Tibial nerve (tissue), 4 donors: Measurements from ENCODE around the gene SH2D7. TPM values are rescaled to one million over a fixed set of nuclear protein-coding genes. Genes with fewer than 3 reads are reported as not detected.

Experiments
- DNase-seq, 2 donors: peaks; one replicate each; pipeline ENCODE4 v3.0.0-alpha.2; 2019; ENCODE audit warnings: low spot score in 2 of 2
- H3K27ac ChIP-seq, 4 donors: fragments of 200-600 bp; sonication (generic) in 3 of 4; one replicate each; pipeline ENCODE4 v1.5.1; 2017 to 2019; ENCODE audit warnings: mild to moderate bottlenecking in 1 of 4
- H3K27me3 ChIP-seq, 2 donors: fragments of 200-600 bp; sonication (generic) in 1 of 2; one replicate each; pipeline versions ENCODE4 v1.5.1 to v1.6.0; 2017 to 2019
- H3K36me3 ChIP-seq, 3 donors: fragments of 200-600 bp; sonication (generic); one replicate each; pipeline ENCODE4 v1.5.1; 2018 to 2019
- H3K4me1 ChIP-seq, 4 donors: fragments of 200-600 bp; sonication (generic) in 3 of 4; one replicate each; pipeline ENCODE4 v1.5.1; 2017 to 2019
- H3K4me3 ChIP-seq, 4 donors: fragments of 200-600 bp; sonication (generic) in 3 of 4; one replicate each; pipeline ENCODE4 v1.5.1; 2017 to 2019; ENCODE audit warnings: mild to moderate bottlenecking in 1 of 4, moderate library complexity in 1 of 4
- H3K9me3 ChIP-seq, 4 donors: fragments of 200-600 bp; sonication (generic) in 3 of 4; one replicate each; pipeline ENCODE4 v1.5.1; 2017 to 2019
- EP300 ChIP-seq, 2 donors: sonication (generic); formaldehyde crosslinking; IDR thresholded peaks; one replicate each; pipeline ENCODE4 v1.6.1; 2017; ENCODE audit warnings: antibody characterized with exemption in 2 of 2, mild to moderate bottlenecking in 1 of 2
- POLR2A ChIP-seq, 2 donors: fragments of 450-650 bp; IDR thresholded peaks; one replicate each; pipeline ENCODE4 v1.6.1; 2017; ENCODE audit warnings: antibody characterized with exemption in 2 of 2, mild to moderate bottlenecking in 2 of 2, moderate library complexity in 2 of 2
- WGBS, 2 donors: methylation state at CpG; one replicate each; pipeline ENCODE4 v1.1.5; 2018; 5-methylcytosine and 5-hydroxymethylcytosine counted together
- total RNA-seq, 4 donors: library from RNA; depleted of rRNA; stranded (reverse); fragments of >200 nt; gene quantifications; one replicate each; pipeline ENCODE4 v1.1.0, GENCODE V29; 2016
- TF ChIP-seq, protein P1 (sequence below), 5 experiments: fragments of 200-600 bp in 3 of 5; fragments of 450-650 bp in 2 of 5; sonication (generic) in 3 of 5; IDR thresholded peaks; one replicate each; pipeline ENCODE4 v1.5.1; 2016 to 2019; ENCODE audit warnings: antibody characterized with exemption in 5 of 5, mild to moderate bottlenecking in 3 of 5, moderate library complexity in 2 of 5

Gene SH2D7
- total RNA-seq, 4 donors from 2014 or later = not detected

DNA sequence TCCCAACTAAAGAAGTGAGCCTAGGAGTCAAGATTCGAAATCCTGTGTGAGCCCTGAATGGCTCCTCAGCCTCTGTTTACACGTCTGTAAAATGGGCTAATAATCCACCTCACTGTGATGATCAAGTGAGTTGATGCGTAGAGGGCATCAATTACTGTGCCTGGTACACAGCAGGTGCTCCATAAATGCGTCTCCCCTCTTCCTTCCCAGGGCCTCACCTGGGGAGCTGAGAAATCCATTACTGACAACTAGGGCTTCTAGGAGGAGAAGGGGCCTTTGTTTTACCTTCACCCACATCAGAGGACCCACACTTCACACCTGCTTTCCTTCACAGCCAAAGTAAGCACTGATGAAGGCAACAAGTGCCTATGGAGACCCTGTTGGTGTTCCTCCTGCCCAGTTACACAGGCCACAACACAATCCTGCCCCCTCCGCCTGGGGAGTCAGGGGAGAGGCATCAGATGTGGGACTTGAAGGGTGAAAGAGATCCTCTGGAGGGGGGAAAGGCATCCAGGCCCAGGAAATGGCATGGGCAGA, 37.5 kb downstream of the SH2D7 start:
- H3K36me3 ChIP-seq = no peaks in the 10 kb centered on the region
- DNase-seq = no peak
- no peaks in the 10 kb centered on the region for H3K9me3 ChIP-seq
- H3K4me1 ChIP-seq = peaks cover 0 to 16% (median 10%) of the 10 kb centered on the region in 4 donors
- TF ChIP-seq EP300 (IDR thresholded peaks at IDR 0.05) = no peak
- TF ChIP-seq, protein P1, sequence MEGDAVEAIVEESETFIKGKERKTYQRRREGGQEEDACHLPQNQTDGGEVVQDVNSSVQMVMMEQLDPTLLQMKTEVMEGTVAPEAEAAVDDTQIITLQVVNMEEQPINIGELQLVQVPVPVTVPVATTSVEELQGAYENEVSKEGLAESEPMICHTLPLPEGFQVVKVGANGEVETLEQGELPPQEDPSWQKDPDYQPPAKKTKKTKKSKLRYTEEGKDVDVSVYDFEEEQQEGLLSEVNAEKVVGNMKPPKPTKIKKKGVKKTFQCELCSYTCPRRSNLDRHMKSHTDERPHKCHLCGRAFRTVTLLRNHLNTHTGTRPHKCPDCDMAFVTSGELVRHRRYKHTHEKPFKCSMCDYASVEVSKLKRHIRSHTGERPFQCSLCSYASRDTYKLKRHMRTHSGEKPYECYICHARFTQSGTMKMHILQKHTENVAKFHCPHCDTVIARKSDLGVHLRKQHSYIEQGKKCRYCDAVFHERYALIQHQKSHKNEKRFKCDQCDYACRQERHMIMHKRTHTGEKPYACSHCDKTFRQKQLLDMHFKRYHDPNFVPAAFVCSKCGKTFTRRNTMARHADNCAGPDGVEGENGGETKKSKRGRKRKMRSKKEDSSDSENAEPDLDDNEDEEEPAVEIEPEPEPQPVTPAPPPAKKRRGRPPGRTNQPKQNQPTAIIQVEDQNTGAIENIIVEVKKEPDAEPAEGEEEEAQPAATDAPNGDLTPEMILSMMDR (IDR thresholded peaks at IDR 0.05) = no peak
- TF ChIP-seq POLR2A (IDR thresholded peaks at IDR 0.05) = no peak
- 90 to 94% methylated on average over 5 of the region's 5 CpGs for WGBS, 2 donors
- H3K27ac ChIP-seq = no peak overlapping the region
- H3K27me3 ChIP-seq = no peaks in the 10 kb centered on the region
- no peak overlapping the region for H3K4me3 ChIP-seq

DNA sequence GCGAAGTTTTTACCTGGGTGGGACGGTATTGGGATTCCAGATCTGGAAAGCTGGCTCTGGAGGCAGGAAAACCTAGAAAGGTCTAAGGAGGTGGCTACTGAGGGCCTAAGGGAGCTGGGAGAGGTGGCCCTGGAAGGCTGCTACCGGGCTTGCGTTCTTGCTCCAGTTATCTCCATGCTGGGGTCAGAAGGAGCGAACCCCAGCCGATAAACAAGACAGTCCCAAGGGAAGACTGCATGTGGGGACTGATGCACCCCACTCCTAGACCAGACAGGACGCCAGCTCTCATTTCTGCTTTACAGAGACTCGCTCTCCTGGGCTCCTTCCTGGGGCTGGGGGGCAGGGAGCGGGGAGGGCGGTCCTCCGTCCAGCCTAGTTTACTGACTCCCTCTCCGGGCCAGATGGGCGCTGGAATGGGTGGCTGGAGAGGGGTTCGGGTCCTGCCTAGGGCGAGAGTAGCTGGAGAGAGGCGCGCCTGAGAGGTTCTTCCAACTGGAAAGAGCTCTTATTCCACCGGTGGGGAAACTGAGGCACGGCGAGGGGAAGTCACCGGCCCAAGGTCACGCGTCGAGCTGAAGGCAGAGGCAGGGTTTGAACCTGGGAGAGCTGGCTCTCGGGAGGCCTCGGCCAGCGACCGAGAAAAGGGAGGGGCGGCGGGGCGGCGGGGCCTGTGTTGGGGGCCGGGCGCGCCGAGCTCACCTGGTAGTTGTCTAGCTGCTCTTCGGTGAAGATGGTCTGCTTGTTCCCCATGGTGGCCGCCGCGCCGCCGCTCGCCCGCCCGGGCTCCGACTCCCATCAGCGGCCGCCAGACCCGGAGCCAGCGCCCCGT, 38.3 kb downstream of the SH2D7 start:
- Histone ChIP-seq H3K4me3 (peak overlapping the region; percentile 20 to 89 (median 66)), H3K36me3 (no peaks in the 10 kb centered on the region), H3K27ac (peak overlapping the region; percentile 52 to 89 (median 78)), H3K27me3 (no peaks in the 10 kb centered on the region), H3K9me3 (no peaks in the 10 kb centered on the region), H3K4me1 (peaks cover 0 to 16% (median 10%) of the 10 kb centered on the region in 4 donors)
- TF ChIP-seq POLR2A (IDR thresholded peaks at IDR 0.05) (no peak), EP300 (IDR thresholded peaks at IDR 0.05) (no peak)
- TF ChIP-seq, protein P1 (IDR thresholded peaks at IDR 0.05) = no peak
- WGBS, 2 donors = 35 to 36% methylated on average over 47 to 48 of the region's 51 CpGs
- no peak for DNase-seq

DNA sequence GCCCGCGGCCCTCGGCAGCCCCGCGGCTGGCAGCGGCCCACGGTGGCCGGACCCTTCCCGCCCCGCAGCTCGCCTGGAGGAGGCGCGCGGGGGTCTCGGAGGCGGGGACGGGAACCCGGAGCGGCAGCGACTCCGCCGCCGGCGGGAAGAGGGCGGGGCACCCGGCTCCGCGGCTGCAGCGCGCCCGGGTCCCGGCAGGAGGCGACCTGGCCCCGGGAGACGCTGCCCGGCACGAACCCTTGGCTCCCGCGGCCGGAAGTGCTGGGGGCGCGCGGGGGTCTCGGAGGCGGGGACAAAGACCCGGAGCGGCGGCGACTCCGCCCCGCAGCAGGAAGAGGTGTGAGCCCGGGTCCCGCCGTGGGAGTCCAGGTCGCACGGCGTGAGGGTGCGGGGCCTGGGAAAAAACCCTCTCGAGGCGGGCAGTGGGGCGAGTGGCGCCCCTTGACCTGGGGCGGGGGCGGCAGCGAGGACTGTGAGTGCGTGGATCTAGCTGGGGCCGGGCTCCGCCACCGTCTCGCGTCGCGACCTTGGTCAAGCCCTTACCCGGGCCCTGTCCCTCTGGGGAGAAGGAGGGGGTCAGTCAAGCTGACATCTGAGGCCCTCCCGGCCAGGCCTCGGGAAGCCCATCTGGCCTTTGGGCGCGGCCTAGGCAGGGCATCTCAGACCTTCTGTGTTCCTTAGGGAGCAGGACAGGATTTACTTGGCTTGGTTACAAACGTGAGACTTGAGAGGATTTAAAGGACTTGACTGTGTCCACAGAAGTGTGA, 39.1 kb downstream of the SH2D7 start, which contains the start of gene CIB2:
Gene CIB2, minus strand, starts transcription at position 151 of the 767 bp plus-strand sequence. CDS start 230 bp downstream, outside the sequence.
- peaks cover 0 to 16% (median 10%) of the 10 kb centered on the region in 4 donors for H3K4me1 ChIP-seq
- no peaks in the 10 kb centered on the region for H3K27me3 ChIP-seq
- H3K4me3 ChIP-seq = peak within 1 kb of the TSS; percentile 44 to 89 (median 66)
- H3K9me3 ChIP-seq = no peaks in the 10 kb centered on the region
- DNase-seq = no peak
- TF ChIP-seq, protein P1 (IDR thresholded peaks at IDR 0.05) = peak; percentile 82 to 96 (median 95)
- TF ChIP-seq EP300 (IDR thresholded peaks at IDR 0.05) = no peak
- peak within 1 kb of the TSS; percentile 52 to 89 (median 78) for H3K27ac ChIP-seq
- no peaks in the 10 kb centered on the region for H3K36me3 ChIP-seq
- 1 to 5% methylated on average over 6 to 56 of the region's 79 CpGs for WGBS, 2 donors

DNA sequence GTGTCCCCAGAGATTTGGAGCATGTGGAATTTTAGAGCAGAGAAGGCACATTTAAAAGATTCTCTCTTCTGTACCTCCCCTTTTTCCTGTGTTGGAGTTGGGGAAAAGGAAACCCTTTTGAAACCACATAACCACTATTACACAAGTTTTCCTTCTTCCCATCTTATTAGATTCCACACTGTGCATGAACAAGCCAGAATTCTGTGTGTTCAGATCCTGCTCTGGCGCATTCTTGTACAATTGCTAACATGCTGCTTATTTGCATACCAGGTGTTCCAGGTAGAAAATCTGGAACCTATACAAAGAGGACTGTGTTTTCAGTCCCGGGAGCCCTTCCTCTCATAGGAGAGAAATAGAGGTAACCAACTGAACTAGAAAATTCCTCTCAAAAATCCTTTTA, 41.4 kb downstream of the SH2D7 start:
- H3K4me3 ChIP-seq = no peak overlapping the region
- peaks cover 0 to 16% (median 10%) of the 10 kb centered on the region in 4 donors for H3K4me1 ChIP-seq
- WGBS, 2 donors = 93 to 97% methylated on average over 2 of the region's 2 CpGs
- no peaks in the 10 kb centered on the region for H3K36me3 ChIP-seq
- H3K27me3 ChIP-seq = no peaks in the 10 kb centered on the region
- no peak for DNase-seq
- TF ChIP-seq EP300 (IDR thresholded peaks at IDR 0.05) = no peak
- TF ChIP-seq, protein P1 (IDR thresholded peaks at IDR 0.05) = no peak
- no peak for TF ChIP-seq POLR2A (IDR thresholded peaks at IDR 0.05)
- no peaks in the 10 kb centered on the region for H3K9me3 ChIP-seq
- H3K27ac ChIP-seq = no peak overlapping the region
